ENCODE measurements around the gene CGA.
"Not testable (repeated sequence)": the region's sequence is repeated elsewhere in the genome, so short reads cannot be mapped to it uniquely, and the experiment has no call there.

Gene CGA

GRCh38 chr6:87095087-87095509, at the start of gene CGA:
TSS of gene CGA (minus strand) at chr6:87095106. CDS start at chr6:87088200, 6,906 bp downstream.
- DNase-seq = no peak

- DNase-seq = not testable (repeated sequence)
Observed at GRCh38 chr6:87139927-87140326, 45.0 kb upstream of the CGA start.

DNA sequence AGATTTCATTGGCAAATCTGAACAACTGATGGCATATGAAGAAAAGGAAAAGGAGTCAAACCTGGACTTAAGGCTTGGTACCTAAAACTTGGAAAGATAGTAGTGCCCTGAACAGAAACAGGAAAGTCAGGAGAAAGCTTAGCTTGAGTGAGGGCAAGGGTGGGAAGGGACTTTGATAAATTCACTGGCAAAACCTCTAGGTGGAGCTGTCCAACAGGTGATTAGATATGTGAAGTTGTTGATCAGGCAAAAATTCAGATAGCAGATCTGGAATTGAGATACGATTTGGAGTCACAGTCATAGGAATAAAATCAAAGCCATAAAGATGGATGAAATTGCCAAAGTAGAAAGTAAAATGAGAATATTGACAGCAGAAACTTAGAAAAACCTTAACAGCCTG, 44.3 kb upstream of the CGA start:
- no peak for DNase-seq

DNA sequence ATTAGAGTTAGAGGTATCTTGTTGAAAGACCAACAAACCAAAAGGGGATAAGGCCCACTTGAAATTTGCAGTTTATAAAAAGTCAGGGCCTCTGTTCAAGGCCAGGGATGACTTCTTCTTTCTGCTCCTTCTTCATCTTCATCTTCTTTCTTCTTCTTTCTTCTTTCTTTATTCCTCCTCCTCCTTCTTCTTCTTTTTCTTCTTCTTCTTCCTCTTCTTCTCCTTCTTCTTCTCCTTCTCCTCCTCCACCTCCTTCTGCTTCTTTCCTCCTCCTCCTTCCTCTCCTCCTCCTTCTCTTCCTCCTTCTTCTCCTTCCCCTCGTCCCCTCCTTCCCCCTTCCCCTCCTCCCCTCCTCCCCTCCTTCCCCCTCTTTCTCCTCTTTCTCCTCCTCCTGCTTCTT, 42.1 kb upstream of the CGA start:
- no peak for DNase-seq

DNA sequence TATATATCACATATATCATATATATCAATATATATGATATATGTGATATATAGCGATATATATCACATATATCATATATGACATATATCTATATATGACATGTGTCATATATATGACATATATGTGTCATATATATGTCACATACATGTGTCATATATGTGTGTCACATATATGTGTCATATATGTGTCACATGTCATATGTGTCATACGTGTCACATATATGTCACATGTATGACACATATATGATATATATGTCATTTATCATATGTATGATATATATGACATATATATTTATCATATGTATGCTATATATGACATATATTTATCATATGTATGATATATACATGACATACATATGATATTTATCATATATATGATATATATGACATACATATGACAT, 32.8 kb upstream of the CGA start:
- no peak for DNase-seq

DNA sequence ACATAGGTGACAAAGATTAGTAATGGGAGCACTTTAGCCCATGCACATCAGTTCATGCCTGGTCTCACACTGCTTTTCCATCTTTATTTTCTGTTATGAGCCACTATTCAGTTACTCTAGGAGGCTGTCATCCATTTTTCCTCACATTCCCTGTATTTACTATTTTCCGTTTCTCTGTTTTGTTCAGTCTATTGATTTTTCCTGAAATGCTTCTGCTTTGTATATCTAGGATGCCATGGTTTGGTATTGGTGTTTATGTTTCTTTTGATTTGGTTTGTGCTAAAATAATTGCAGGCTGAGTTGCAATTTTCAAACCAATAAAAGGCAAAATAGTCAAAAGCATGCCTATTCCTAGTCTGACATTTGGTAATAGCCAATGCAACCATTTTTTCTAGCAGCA, 31.6 kb upstream of the CGA start:
- no peak for DNase-seq

DNA sequence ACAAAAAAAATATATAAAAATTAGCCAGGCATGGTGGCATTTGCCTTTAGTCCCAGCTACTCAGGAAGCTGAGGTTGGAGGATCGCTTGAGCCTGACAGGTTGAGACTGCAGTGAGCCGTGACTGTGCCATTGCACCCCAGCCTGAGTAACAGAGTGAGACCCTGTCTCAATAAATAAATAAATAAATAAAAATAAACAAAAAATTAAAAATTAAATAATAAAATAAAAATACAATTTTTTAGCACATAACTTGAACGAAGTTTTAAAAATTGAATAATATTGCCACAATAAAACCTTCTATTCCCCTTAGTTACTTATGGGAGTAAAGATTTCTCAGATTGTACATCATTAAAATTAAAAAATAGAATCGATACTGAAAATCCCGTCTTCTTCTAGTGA, 29.2 kb upstream of the CGA start:
- DNase-seq = no peak

DNA sequence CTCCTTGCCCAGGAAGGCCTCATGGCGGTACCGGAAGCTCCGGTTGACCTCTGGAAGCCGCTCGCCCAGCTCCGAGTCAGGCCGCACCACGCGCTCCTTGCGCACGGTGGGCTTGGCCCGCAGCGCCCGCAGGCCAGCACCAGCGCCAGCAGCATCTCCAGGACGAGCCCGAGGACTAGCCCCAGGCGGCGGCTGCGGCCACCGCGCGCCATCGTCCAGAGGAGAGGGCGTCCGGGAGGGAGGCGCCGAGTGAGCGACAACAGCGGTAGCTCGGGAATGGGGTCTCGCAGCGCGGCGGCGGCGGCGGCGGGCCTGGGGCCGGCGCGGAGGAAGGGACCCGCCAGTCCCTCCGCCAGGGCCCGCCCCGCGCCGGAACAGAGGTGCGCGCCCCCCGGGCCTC, 27.6 kb upstream of the CGA start:
- no peak for DNase-seq

DNA sequence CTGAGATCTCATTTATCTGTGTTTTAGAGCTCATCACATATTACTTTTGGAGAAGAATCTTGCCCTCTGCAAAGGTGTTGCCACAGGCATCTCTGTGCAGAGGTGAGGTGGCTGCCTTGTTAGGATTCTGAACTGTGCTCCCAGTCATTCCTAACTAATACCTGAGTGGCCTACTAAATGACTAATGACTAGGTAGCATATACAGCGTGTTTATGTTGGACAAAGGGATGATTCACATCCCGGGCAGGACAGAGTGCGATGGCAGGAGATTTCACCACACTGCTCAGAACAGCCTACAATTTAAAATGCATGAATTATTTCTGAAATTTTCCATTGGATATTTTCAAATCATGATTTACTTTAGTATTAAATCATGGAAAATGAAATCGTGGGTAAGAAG, 23.1 kb upstream of the CGA start:
- DNase-seq = no peak

DNA sequence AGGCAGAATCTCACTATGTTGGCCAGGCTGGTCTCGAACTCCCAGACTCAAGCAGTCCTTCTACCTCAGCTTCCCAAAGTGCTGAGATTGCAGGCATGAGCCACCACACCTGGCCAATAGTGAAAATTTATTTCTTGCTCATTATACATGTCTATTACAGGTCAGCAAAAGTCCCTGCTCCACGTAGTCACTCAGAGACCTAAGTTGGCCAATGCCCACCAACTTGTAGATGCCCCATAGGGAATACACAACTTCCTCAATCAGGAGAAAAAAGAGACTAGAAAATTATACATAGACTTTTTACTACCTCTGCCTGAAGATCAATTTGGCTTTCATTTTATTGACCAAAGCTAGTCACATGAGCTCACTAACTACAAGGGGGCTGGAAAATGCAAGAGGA, 22.0 kb upstream of the CGA start:
- DNase-seq = no peak

GRCh38 chr6:87115402-87116135, 20.7 kb upstream of the CGA start:
- no peak for DNase-seq

- DNase-seq = no peak
Observed at GRCh38 chr6:87110636-87111035, 15.7 kb upstream of the CGA start.

DNA sequence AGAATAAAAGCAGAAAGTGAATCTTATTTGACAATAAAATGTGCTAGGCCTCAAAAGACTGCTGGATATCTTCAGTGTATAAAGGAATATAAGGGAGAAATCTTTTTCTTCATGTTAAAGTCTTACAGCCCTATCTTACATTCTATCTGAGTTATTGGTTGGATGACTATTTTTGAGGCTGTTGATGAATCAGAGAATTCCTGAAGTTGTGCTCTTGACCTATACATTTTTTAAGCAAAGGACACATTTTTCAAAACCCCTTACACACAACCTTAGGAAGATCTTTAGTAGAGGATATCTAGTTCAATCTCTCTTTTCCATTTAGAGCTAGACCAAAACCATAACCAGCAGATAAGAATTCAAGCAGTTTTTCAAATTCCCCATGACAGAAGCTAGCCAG, 10.9 kb upstream of the CGA start:
- no peak for DNase-seq

GRCh38 chr6:87104667-87105066, 9.8 kb upstream of the CGA start:
- no peak for DNase-seq

DNA sequence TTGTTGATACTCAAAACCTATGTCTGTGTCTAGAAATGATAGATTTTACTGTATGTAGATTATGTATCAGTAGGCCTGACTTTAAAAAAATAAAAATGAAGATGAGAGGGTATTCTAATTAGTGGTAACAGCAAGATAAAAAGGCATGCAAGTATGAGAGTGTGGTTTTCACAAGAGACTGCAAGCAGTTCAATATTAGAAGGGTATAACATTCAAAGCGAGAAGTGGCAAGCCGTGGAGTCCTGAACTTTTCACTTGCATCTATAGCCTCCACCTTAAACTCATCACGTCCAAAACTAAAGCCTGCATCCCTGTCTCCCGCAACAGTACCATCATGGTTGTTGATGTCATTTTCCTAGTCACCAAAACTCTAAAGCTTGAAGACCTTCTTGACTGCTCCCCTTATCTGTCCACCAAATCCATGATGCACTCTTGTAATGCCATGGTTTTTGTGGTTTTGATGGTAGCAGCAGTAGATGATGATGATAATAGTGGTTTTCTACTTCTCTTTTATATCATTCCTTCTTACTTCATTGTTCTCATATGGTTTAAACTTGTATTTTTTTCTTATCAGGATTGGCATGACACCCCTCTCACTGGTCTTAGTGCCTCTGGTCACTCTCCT, 9.2 kb upstream of the CGA start:
- DNase-seq = no peak

DNA sequence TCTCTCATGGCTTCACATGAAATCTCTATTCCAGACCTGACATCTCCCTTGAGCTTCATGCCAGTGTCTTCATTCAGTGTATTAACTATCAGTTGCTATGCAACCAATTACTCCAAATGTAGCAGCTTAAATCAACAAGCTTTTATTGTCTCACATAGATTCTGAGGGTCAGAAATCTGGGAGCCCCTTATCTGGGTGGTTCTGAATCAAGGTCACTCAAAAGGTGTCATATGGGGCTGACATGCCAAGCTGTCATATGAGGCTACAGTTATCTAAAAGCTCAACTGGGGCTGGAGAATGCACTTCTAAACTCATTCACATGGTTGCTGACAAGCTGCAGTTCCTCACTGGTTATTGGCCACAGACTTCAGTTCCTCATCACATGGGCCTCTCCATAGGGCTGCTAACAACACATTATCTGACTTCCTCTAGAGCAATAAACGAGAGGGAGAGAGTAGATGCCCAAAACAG, 7.3 kb upstream of the CGA start:
- no peak for DNase-seq

- no peak for DNase-seq
Observed at GRCh38 chr6:87101067-87101466, 6.2 kb upstream of the CGA start.

DNA sequence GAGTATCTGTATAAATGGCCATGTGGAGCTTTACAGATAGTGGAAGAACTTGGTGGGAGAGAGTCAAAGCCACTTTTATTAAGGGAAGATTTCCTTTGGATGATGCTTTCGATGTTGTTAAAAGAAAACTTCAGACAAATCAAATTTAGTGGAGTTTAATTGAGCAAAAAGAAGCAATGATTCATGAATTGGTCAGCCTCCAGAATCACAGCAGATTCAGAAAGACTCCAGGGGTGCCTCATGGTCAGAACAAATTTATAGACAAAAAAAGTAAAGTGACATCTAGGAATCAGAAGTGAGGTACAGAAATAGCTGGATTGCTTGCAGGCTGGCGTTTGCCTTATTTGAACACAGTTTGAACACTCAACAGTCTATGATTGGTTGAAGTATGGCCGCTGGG, 5.3 kb upstream of the CGA start:
- no peak for DNase-seq

GRCh38 chr6:87099472-87099871, 4.6 kb upstream of the CGA start:
- DNase-seq = no peak

GRCh38 chr6:87094576-87094975, 330 bp downstream of the CGA start:
- DNase-seq = no peak

GRCh38 chr6:87093651-87094050, 1.3 kb downstream of the CGA start:
- no peak for DNase-seq

- DNase-seq = no peak
Observed at GRCh38 chr6:87093199-87093598, 1.7 kb downstream of the CGA start.

- DNase-seq = no peak
Observed at GRCh38 chr6:87092435-87092834, 2.5 kb downstream of the CGA start.

GRCh38 chr6:87089135-87089534, 5.8 kb downstream of the CGA start:
- DNase-seq = no peak

DNA sequence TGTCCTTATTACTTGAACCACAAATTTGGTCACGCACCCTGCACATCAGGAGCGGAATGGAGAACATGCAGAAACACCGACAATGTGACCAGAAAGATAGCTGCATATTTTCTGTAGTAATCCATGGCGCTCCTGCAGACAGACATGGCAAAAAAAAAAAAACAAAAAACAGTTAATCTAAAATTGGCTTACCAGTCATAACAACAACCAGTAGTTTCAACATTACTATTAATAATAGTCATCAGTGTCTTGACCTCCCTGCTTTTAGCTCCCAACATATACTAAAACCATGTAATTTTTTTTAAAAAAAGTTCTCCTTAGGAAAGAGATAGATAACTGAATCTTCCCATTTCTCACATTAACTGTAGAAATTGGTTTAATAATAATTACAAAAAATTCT, 6.8 kb downstream of the CGA start:
- DNase-seq = no peak

Data from stimulated activated CD4-positive, alpha-beta T cell treated with anti-CD3 and anti-CD28 coated beads, Interleukin-4, amount 100 ng/mL, for 1 hour (primary cell).